NCI-H774 (cell line): Measurements from ENCODE around the gene GALNTL6.

Source experiments
- DNase-seq: peaks from one replicate; lab custom pipeline; 2025; lab: John Stamatoyannopoulos, UW

The GALNTL6 gene

GRCh38 chr4:171812665-171813525, at the start of gene GALNTL6:
TSS of gene GALNTL6 (plus strand) at chr4:171813404.
- DNase-seq: no peak

- no peak for DNase-seq
Observed at GRCh38 chr4:171765514-171765913, 47.7 kb upstream of the GALNTL6 start.

GRCh38 chr4:171774642-171775190, 38.5 kb upstream of the GALNTL6 start:
- no peak for DNase-seq

- DNase-seq: no peak
Observed at GRCh38 chr4:171779301-171779700, 33.9 kb upstream of the GALNTL6 start.

GRCh38 chr4:171785388-171785787, 27.8 kb upstream of the GALNTL6 start:
- DNase-seq: no peak

GRCh38 chr4:171793723-171794122, 19.5 kb upstream of the GALNTL6 start:
- DNase-seq: no peak

GRCh38 chr4:171794528-171794927, 18.7 kb upstream of the GALNTL6 start:
- DNase-seq: no peak

- DNase-seq: no peak
Observed at GRCh38 chr4:171809854-171810253, 3.4 kb upstream of the GALNTL6 start.

GRCh38 chr4:171812333-171812664, 905 bp upstream of the GALNTL6 start:
- DNase-seq: peak; percentile 5

GRCh38 chr4:171813526-171814250, 484 bp downstream of the GALNTL6 start:
- DNase-seq: no peak

GRCh38 chr4:171814545-171814944, 1.3 kb downstream of the GALNTL6 start:
- no peak for DNase-seq

GRCh38 chr4:171817026-171817425, 3.8 kb downstream of the GALNTL6 start:
- no peak for DNase-seq

GRCh38 chr4:171834640-171835039, 21.4 kb downstream of the GALNTL6 start:
- no peak for DNase-seq

- no peak for DNase-seq
Observed at GRCh38 chr4:171843456-171843855, 30.3 kb downstream of the GALNTL6 start.

GRCh38 chr4:171846232-171846631, 33.0 kb downstream of the GALNTL6 start:
- DNase-seq: peak; percentile 3

- no peak for DNase-seq
Observed at GRCh38 chr4:171846893-171847292, 33.7 kb downstream of the GALNTL6 start.

- DNase-seq: no peak
Observed at GRCh38 chr4:171847751-171848150, 34.5 kb downstream of the GALNTL6 start.

GRCh38 chr4:171849686-171850222, 36.5 kb downstream of the GALNTL6 start:
- DNase-seq: no peak

GRCh38 chr4:171851295-171851694, 38.1 kb downstream of the GALNTL6 start:
- DNase-seq: no peak

GRCh38 chr4:171857302-171858012, 44.3 kb downstream of the GALNTL6 start:
- DNase-seq: no peak

GRCh38 chr4:171875291-171875690, 62.1 kb downstream of the GALNTL6 start:
- no peak for DNase-seq

GRCh38 chr4:171876636-171877035, 63.4 kb downstream of the GALNTL6 start:
- DNase-seq: no peak
